H9 (cell line): ENCODE measurements around the gene ELOF1. TPM values are rescaled to one million over a fixed set of nuclear protein-coding genes. Genes with fewer than 3 reads are reported as not detected.

Source experiments
- DNase-seq: peaks from one replicate; pipeline ENCODE4 v3.0.0-alpha.2; 2017
- H2AFZ ChIP-seq: one replicate; pipeline ENCODE4 v1.6.1; 2013; ENCODE audit warnings: mild to moderate bottlenecking, low read length, control low read depth, moderate library complexity
- H2AK5ac ChIP-seq: 2 replicates; pipeline ENCODE4 v1.6.1; 2013; ENCODE audit warnings: low read length, control low read depth, mixed read lengths; ENCODE audit not compliant: insufficient read length
- H2BK120ac ChIP-seq: one replicate; pipeline ENCODE4 v1.6.1; 2013; ENCODE audit warnings: low read depth, mild to moderate bottlenecking, low read length, control low read depth, inconsistent platforms; ENCODE audit not compliant: poor library complexity, severe bottlenecking
- H2BK12ac ChIP-seq: 2 replicates; pipeline ENCODE4 v1.6.1; 2013; ENCODE audit warnings: low read length, control low read depth, mixed read lengths, low read depth; ENCODE audit not compliant: insufficient read length
- H2BK15ac ChIP-seq: 2 replicates; pipeline ENCODE4 v1.6.1; 2013; ENCODE audit warnings: low read depth, low read length, control low read depth
- H2BK20ac ChIP-seq: one replicate; pipeline ENCODE4 v1.6.1; 2013; ENCODE audit warnings: low read depth, mild to moderate bottlenecking, low read length, control low read depth, inconsistent platforms; ENCODE audit not compliant: poor library complexity, severe bottlenecking
- H2BK5ac ChIP-seq: 2 replicates; pipeline ENCODE4 v1.6.1; 2013; ENCODE audit warnings: low read length, control low read depth, mixed read lengths; ENCODE audit not compliant: insufficient read length
- H3K14ac ChIP-seq: 2 replicates; pipeline ENCODE4 v1.6.1; 2013; ENCODE audit warnings: low read length, control low read depth; ENCODE audit not compliant: insufficient read depth
- H3K18ac ChIP-seq: 2 replicates; pipeline ENCODE4 v1.6.1; 2013; ENCODE audit warnings: low read depth, mild to moderate bottlenecking, mixed read lengths, low read length, control low read depth; ENCODE audit not compliant: insufficient read length
- H3K23ac ChIP-seq: 2 replicates; pipeline ENCODE4 v1.6.1; 2013; ENCODE audit warnings: low read length, control low read depth, mixed read lengths, low read depth; ENCODE audit not compliant: insufficient read length
- H3K23me2 ChIP-seq: 2 replicates; pipeline ENCODE4 v1.6.1; 2013; ENCODE audit warnings: low read depth, mild to moderate bottlenecking, mixed read lengths, low read length, control low read depth; ENCODE audit not compliant: insufficient read length, poor library complexity, severe bottlenecking
- H3K27ac ChIP-seq: 2 replicates; pipeline ENCODE4 v1.5.1; 2013; ENCODE audit warnings: low read length, control low read depth, mixed read lengths, low read depth; ENCODE audit not compliant: insufficient read length
- H3K27me3 ChIP-seq: 2 replicates; pipeline ENCODE4 v1.6.1; 2013; ENCODE audit warnings: low read length, control low read depth, inconsistent platforms; ENCODE audit not compliant: insufficient read depth
- H3K4ac ChIP-seq: 2 replicates; pipeline ENCODE4 v1.6.1; 2013; ENCODE audit warnings: low read depth, mild to moderate bottlenecking, control low read depth, inconsistent platforms, low read length, moderate library complexity
- H3K4me1 ChIP-seq: 2 replicates; pipeline ENCODE4 v1.6.1; 2013; ENCODE audit warnings: low read length, control low read depth, inconsistent platforms; ENCODE audit not compliant: insufficient read depth
- H3K4me2 ChIP-seq: 2 replicates; pipeline ENCODE4 v1.6.1; 2013; ENCODE audit warnings: low read length, control low read depth, mixed read lengths; ENCODE audit not compliant: insufficient read length, insufficient read depth
- H3K56ac ChIP-seq: 2 replicates; pipeline ENCODE4 v1.6.1; 2013; ENCODE audit warnings: low read depth, mild to moderate bottlenecking, mixed read lengths, low read length, control low read depth; ENCODE audit not compliant: insufficient read length
- H3K79me1 ChIP-seq: 2 replicates; pipeline ENCODE4 v1.6.1; 2013; ENCODE audit warnings: low read depth, mild to moderate bottlenecking, moderate library complexity, low read length, control low read depth, inconsistent platforms; ENCODE audit not compliant: insufficient read depth, poor library complexity, severe bottlenecking
- H3K79me2 ChIP-seq: 2 replicates; pipeline ENCODE4 v1.6.1; 2013; ENCODE audit warnings: low read length, control low read depth, inconsistent platforms; ENCODE audit not compliant: insufficient read depth
- H3K9ac ChIP-seq: 2 replicates; pipeline ENCODE4 v1.6.1; 2013; ENCODE audit warnings: low read length, control low read depth, mixed read lengths; ENCODE audit not compliant: insufficient read length; ENCODE audit errors: extremely low read depth
- H3K9me3 ChIP-seq: one replicate; pipeline ENCODE4 v1.6.1; 2013; ENCODE audit warnings: low read depth, low read length, inconsistent platforms; ENCODE audit not compliant: control insufficient read depth
- H3T11ph ChIP-seq: one replicate; pipeline ENCODE4 v1.6.1; 2013; ENCODE audit warnings: mild to moderate bottlenecking, low read length, control low read depth, inconsistent platforms
- H4K20me1 ChIP-seq: one replicate; pipeline ENCODE4 v1.6.1; 2013; ENCODE audit not compliant: control insufficient read depth, insufficient read length, insufficient read depth
- H4K5ac ChIP-seq: 2 replicates; pipeline ENCODE4 v1.6.1; 2013; ENCODE audit warnings: low read depth, mild to moderate bottlenecking, mixed read lengths, low read length, control low read depth; ENCODE audit not compliant: insufficient read length
- H4K8ac ChIP-seq: replicated peaks from 2 replicates; pipeline ENCODE4 v1.6.1; 2013; ENCODE audit warnings: low read length, control low read depth, mixed read lengths, low read depth; ENCODE audit not compliant: insufficient read length
- H4K91ac ChIP-seq: 2 replicates; pipeline ENCODE4 v1.6.1; 2013; ENCODE audit warnings: low read depth, mild to moderate bottlenecking, moderate library complexity, mixed read lengths, low read length, control low read depth; ENCODE audit not compliant: insufficient read length
- H3K27ac Mint-ChIP-seq, 3 experiments: 2 replicates in 2 of 3; 3 replicates in 1 of 3; pipeline ENCODE4 v1.8.0; 2020 to 2021; ENCODE audit warnings: mixed read lengths in 3 of 3, mild to moderate bottlenecking in 1 of 3, moderate library complexity in 1 of 3
- H3K27me3 Mint-ChIP-seq: 2 replicates; pipeline ENCODE4 v1.8.0; 2021; ENCODE audit warnings: low read depth, mild to moderate bottlenecking, moderate library complexity, mixed read lengths
- H3K36me3 Mint-ChIP-seq, 3 experiments: 2 replicates in 2 of 3; 3 replicates in 1 of 3; pipeline ENCODE4 v1.8.0; 2020 to 2021; ENCODE audit warnings: low read depth in 3 of 3, mixed read lengths in 3 of 3; ENCODE audit not compliant: insufficient read depth in 1 of 3
- H3K4me1 Mint-ChIP-seq, 2 experiments: 2 replicates each; pipeline ENCODE4 v1.8.0; 2020; ENCODE audit warnings: mixed read lengths in 2 of 2
- H3K4me3 Mint-ChIP-seq, 2 experiments: 2 replicates in 1 of 2; 3 replicates in 1 of 2; pipeline ENCODE4 v1.8.0; 2020 to 2021; ENCODE audit warnings: mild to moderate bottlenecking in 2 of 2, mixed read lengths in 2 of 2, moderate library complexity in 1 of 2
- H3K9me3 Mint-ChIP-seq, 2 experiments: 2 replicates in 1 of 2; 3 replicates in 1 of 2; pipeline ENCODE4 v1.8.0; 2020; ENCODE audit warnings: mild to moderate bottlenecking in 2 of 2, mixed read lengths in 2 of 2, moderate library complexity in 1 of 2
- CTCF ChIP-seq: fragments of 200-600 bp; sonication (generic); conservative IDR thresholded peaks from 3 replicates; pipeline ENCODE4 v1.8.0; 2021; ENCODE audit warnings: antibody characterized with exemption, mild to moderate bottlenecking
- WGBS: extraction: QIAGEN DNeasy Blood & Tissue Kit; methylation state at CpG from one replicate; pipeline ENCODE4 v1.1.7; 2013; ENCODE audit warnings: missing lambda C conversion rate, low lambda C conversion rate, mixed read lengths; ENCODE audit not compliant: insufficient read length; ENCODE audit errors: extremely low coverage; 5-methylcytosine and 5-hydroxymethylcytosine counted together
- total RNA-seq: library from RNA; stranded (reverse); gene quantifications from 2 replicates; pipeline ENCODE4 v1.2.1, GENCODE V29; 2021

Gene ELOF1
- total RNA-seq, 1 experiment from 2014 or later, result 84.9 TPM

- no peak overlapping the region for H2BK5ac ChIP-seq
- no peaks in the 10 kb centered on the region for H3K9me3 Mint-ChIP-seq
- no peak overlapping the region for H4K8ac ChIP-seq
- H3K23me2 ChIP-seq, result peaks cover 4% of the 10 kb centered on the region
- no peak overlapping the region for H4K5ac ChIP-seq
- no peaks in the 10 kb centered on the region for H3K4me1 ChIP-seq
- H3K23ac ChIP-seq, result no peak overlapping the region
- no peak overlapping the region for H3K9ac ChIP-seq
- no peak overlapping the region; a peak in 1 of 7 replicates for H3K27ac Mint-ChIP-seq
- peaks cover 0 to 4% of the 10 kb centered on the region in 2 experiments; a peak in 3 of 4 replicates for H3K4me1 Mint-ChIP-seq
- no peak overlapping the region for H2AFZ ChIP-seq
- H2BK15ac ChIP-seq, result no peak overlapping the region
- no peaks in the 10 kb centered on the region for H3K9me3 ChIP-seq
- H2AK5ac ChIP-seq, result no peak overlapping the region
- peaks cover 6% of the 10 kb centered on the region for H3K27me3 Mint-ChIP-seq
- no peak overlapping the region for H3K27ac ChIP-seq
- H4K91ac ChIP-seq, result no peak overlapping the region
- H3K79me1 ChIP-seq, result no peaks in the 10 kb centered on the region
- no peak overlapping the region for H3K18ac ChIP-seq
- no peak overlapping the region for H3K4me2 ChIP-seq
- H2BK120ac ChIP-seq, result no peak overlapping the region
- H3K14ac ChIP-seq, result no peak overlapping the region
- WGBS, result no CpG with 5 or more reads among the region's 15 CpGs
- H3K79me2 ChIP-seq, result no peaks in the 10 kb centered on the region
- H2BK12ac ChIP-seq, result no peak overlapping the region
- no peaks in the 10 kb centered on the region for H3K36me3 Mint-ChIP-seq
- no peaks in the 10 kb centered on the region for H3K27me3 ChIP-seq
- H3K56ac ChIP-seq, result no peak overlapping the region
- H3K4ac ChIP-seq, result no peak overlapping the region
- H3T11ph ChIP-seq, result no peak overlapping the region
- DNase-seq, result no peak
- H2BK20ac ChIP-seq, result no peak overlapping the region
- no peak overlapping the region; a peak in 1 of 5 replicates for H3K4me3 Mint-ChIP-seq
- TF ChIP-seq CTCF, result no peak
- H4K20me1 ChIP-seq, result no peaks in the 10 kb centered on the region
Measured at GRCh38 chr19:11576227-11576626, 17.2 kb upstream of the ELOF1 start.
